ENCODE results near the gene RAB25. TPM values are rescaled to one million over a fixed set of nuclear protein-coding genes. Genes with fewer than 3 reads are reported as not detected.
"Not testable (repeated sequence)": the region's sequence is repeated elsewhere in the genome, so short reads cannot be mapped to it uniquely, and the experiment has no call there.

RAB25 gene
- not detected in 2 replicates for total RNA-seq (2014; rRNA removed; shearing (Covaris generic))

DNA sequence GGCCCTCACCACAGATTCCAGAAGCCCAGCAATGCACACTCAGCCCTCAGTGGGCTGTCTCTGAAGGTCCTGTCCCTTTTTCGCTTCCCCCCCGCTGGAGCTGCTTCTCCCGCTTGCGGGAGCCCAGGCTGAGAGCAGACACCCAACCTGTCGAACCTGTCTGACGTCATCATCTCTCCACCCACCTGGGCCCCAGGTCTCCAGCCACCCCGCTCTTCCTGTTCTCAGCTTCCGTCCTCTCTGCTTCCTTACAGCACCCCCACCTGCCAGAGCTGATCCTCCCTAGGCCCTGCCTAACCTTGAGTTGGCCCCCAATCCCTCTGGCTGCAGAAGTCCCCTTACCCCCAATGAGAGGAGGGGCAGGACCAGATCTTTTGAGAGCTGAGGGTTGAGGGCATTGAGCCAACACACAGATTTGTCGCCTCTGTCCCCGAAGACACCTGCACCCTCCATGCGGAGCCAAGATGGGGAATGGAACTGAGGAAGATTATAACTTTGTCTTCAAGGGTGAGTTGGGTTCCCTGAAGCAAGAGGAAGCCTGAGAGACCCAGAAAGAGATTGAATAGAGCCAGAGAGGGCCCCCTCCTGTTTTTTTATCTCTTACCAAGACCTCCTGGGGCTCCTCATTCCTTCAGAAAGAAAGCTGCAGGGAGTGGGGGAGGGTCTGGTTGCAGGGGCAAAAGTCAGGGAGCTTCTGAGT, at the start of gene RAB25:
TSS of gene RAB25 (plus strand) at position 224 of the 700 bp plus-strand sequence. CDS start at position 465, 241 bp downstream.
- no peak within 1 kb of the TSS for H3K27ac ChIP-seq
- H3K36me3 ChIP-seq = no peaks in the 10 kb centered on the region
- H3K27me3 ChIP-seq = no peaks in the 10 kb centered on the region
- peaks cover 8% of the 10 kb centered on the region; the same call in 1 of the 2 replicates for H3K4me1 ChIP-seq
- H3K4me3 ChIP-seq = no peak within 1 kb of the TSS
- no peak for DNase-seq
- no peaks in the 10 kb centered on the region for H3K9me3 ChIP-seq (replicated peaks)

DNA sequence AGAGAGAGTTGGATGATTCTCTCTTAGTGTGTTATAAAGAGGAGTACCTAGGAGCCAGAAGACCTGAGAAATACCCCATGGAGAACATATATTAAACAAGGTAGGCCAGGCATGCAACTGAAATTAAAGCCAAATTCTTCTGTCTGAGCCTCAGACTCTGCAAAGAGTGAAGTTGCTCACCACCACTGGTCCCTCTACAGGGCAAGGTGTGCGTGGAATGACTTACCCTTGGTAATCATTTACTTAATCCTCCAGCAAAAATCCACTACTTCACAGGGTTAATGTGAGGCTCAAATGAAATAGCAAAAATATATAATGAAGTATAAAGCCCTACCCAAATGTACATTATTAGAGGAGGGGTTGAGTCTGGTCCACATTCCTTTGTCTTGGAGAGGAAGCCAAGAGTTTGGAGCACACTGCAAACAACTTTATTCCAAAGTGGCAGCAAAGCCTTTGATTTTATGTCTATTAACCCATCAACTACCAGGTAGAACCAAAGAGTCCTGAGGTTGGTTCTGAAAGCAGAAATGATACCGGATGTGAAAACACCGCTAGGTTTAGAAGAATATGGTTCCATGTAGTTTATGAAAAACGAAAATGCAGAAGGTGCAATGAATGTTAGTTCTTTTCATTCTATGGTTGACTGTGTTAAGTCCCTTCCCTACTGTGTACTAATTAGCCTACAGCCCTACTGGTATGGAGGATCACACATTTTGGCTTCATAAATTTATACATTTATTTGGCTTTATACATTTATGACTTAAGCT, 48.7 kb upstream of the RAB25 start:
- H3K9me3 ChIP-seq (replicated peaks) = no peaks in the 10 kb centered on the region
- H3K4me3 ChIP-seq = no peak overlapping the region
- H3K4me1 ChIP-seq = peaks cover under 1% of the 10 kb centered on the region
- DNase-seq = no peak
- H3K27me3 ChIP-seq = no peaks in the 10 kb centered on the region
- H3K27ac ChIP-seq = no peak overlapping the region
- peaks cover 51% of the 10 kb centered on the region for H3K36me3 ChIP-seq

DNA sequence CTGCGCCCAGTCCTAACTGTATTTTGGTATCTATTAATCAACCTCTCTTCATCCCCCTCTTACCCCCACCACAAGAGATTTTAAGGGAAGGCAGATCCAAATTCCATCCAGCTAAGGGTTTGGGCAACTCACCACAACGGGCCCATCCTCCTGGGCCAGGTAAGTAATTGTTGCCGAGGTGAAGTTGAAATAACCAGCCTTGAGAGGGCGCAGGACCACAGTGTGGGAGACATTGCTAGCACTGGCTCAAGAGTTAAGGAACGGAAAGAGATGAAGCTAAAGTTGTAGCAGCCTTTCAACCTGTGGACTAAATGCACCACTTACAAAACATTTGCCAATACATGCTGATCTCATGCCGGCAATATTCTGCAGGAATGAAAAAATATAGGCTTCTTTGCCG, 46.1 kb upstream of the RAB25 start:
- no peak overlapping the region for H3K4me3 ChIP-seq
- H3K27me3 ChIP-seq = no peaks in the 10 kb centered on the region
- no peak for DNase-seq
- H3K27ac ChIP-seq = no peak overlapping the region
- no peaks in the 10 kb centered on the region for H3K9me3 ChIP-seq (replicated peaks)
- H3K36me3 ChIP-seq = peaks cover 58% of the 10 kb centered on the region
- H3K4me1 ChIP-seq = no peaks in the 10 kb centered on the region

DNA sequence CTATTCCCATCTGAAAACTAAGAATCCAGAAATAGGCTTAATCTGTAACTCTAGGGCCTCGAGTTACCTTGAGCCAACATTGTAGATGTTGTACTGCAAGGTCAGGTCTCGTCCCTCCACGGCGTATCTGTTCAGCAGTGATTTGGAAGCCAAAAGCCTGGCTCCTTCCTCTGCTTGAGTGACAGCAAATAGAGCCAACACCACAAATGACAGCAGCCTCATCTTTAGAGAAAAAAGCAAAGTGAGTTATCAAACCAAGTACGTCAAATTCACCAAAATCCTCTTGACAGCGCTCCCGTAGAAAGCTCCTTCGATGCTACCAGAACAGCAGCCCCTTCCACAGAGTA, 41.0 kb upstream of the RAB25 start:
- no peaks in the 10 kb centered on the region for H3K27me3 ChIP-seq
- peak overlapping the region; percentile 63 for H3K4me3 ChIP-seq
- H3K27ac ChIP-seq = no peak overlapping the region
- H3K36me3 ChIP-seq = peaks cover 31% of the 10 kb centered on the region
- H3K9me3 ChIP-seq (replicated peaks) = no peaks in the 10 kb centered on the region
- no peak for DNase-seq
- H3K4me1 ChIP-seq = no peaks in the 10 kb centered on the region

DNA sequence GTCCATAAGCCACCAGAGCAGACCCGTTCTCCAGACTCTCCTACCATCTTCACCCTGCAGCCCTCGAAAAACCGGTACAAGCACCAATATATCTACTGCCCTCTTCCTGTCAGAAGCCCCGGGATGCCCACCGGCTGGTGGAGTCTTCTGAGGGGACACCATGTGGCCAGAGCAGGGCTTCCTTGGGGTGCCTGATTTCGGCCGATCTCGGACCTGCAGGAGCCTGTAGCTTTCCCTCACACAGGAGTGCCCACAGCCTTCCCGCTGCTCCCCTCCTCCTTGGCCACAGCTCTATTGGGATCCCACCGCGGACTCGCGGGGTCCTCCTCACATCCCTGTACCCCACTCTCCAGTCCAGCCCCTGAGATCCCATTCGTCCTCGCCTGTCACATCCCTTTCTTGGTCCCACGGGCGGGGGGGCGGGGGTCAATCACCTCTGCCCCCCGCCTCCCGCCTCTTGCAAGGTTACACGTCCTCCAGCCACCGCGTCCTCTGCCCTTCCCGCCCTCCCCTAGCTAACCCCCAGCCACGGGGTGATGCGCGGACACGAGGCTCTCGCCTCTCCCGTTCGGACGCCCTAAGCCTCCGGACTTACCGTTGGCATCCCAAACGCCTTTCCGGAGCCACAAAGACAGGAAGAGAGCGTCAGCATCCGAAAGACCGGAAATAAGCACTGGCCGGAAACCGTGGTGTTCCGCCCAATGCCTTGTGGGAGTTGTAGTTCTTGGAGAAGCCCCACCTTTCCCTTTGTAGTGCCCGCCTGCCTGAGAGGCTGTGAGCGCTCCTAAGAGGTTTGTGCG, 40.5 kb upstream of the RAB25 start, which contains the start of gene SSR2:
TSS of gene SSR2 (minus strand) at position 659 of the 800 bp plus-strand sequence. CDS start 784 bp downstream, outside the sequence.
- H3K27ac ChIP-seq = no peak within 1 kb of the TSS
- peak within 1 kb of the TSS; percentile 63 for H3K4me3 ChIP-seq
- no peaks in the 10 kb centered on the region for H3K9me3 ChIP-seq (replicated peaks)
- peaks cover 29% of the 10 kb centered on the region for H3K36me3 ChIP-seq
- peak; percentile 87 to 93 for DNase-seq
- H3K4me1 ChIP-seq = no peaks in the 10 kb centered on the region
- H3K27me3 ChIP-seq = no peaks in the 10 kb centered on the region

DNA sequence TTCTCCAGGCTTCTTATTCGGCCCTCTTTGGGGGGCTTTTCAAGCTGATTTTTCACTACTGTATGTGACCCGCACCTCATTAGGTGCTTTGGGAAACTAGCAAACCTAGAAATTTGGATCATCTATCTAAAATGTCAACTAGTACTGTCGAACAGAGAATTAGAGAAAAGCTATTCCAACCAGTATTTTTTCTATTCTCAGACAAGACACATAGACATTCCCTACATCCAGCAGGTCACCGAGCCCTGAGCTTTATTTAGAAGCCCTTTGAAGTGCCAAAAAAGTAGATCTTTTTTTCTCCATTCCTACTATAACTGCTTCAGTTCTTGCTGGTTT, 39.9 kb upstream of the RAB25 start:
- H3K27ac ChIP-seq = no peak overlapping the region
- H3K4me1 ChIP-seq = no peaks in the 10 kb centered on the region
- no peak for DNase-seq
- H3K27me3 ChIP-seq = no peaks in the 10 kb centered on the region
- peak overlapping the region; percentile 63 for H3K4me3 ChIP-seq
- H3K36me3 ChIP-seq = peaks cover 27% of the 10 kb centered on the region
- H3K9me3 ChIP-seq (replicated peaks) = no peaks in the 10 kb centered on the region

DNA sequence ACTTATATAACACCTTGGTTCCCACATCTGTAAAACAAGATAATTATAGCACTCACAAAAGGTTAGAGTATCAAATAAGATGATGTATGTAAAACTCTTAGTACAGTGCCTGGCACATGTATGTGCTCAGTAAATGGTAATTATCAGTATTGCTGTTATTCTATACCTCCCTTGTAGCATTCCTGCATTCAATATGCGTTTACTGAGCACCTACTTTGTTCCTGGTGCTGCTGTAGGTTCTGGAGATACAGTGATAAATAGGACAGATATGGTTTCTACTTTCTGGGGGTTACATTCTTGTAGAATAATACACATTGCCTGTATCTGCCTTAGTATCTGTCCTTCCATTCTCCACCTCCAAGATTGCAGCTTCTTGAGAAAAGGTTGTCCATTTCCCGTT, 39.0 kb upstream of the RAB25 start:
- no peaks in the 10 kb centered on the region for H3K27me3 ChIP-seq
- no peak for DNase-seq
- H3K36me3 ChIP-seq = peaks cover 18% of the 10 kb centered on the region
- H3K27ac ChIP-seq = no peak overlapping the region
- no peaks in the 10 kb centered on the region for H3K4me1 ChIP-seq
- H3K4me3 ChIP-seq = no peak overlapping the region
- no peaks in the 10 kb centered on the region for H3K9me3 ChIP-seq (replicated peaks)

DNA sequence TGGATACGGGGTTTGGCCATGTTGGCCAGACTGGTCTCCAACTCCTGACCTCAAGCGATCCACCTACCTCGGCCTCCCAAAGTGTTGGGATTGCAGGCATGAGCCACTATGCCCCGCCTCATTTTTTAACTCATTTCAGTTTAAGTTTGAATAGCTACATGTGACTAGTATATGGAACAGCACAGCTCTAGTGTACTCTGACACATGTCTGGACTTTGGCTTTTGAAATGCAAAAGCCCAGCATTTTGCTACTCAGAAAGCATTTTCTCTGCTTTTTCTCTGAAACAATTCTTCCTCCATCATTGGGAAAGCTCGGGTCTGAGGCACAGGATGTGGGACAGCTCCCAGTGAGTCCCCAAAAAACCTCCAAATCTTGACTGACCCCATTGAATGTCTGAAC, 36.2 kb upstream of the RAB25 start:
- no peaks in the 10 kb centered on the region for H3K9me3 ChIP-seq (replicated peaks)
- H3K36me3 ChIP-seq = no peaks in the 10 kb centered on the region
- no peak overlapping the region for H3K4me3 ChIP-seq
- DNase-seq = no peak
- no peaks in the 10 kb centered on the region for H3K4me1 ChIP-seq
- H3K27ac ChIP-seq = no peak overlapping the region
- no peaks in the 10 kb centered on the region for H3K27me3 ChIP-seq

DNA sequence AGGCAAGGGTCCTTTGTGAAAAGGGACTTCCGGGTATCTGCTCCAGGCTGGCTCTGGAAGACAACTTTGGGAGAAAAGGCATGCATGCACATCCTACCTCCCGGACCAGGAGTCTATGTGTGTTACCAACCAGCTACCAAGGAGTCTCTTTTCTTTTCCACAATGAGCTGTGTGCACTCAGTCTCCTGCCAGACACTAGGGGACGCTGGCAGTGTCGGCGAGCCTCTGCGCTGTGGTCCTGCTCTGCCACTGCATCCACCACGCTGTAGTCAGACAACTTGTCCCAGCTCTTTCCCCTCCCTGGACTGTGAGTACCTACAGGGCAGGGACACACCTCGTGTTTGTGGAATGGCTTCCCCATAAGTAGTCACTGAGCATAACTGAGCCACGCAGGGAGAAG, 35.1 kb upstream of the RAB25 start:
- H3K36me3 ChIP-seq = no peaks in the 10 kb centered on the region
- no peaks in the 10 kb centered on the region for H3K27me3 ChIP-seq
- DNase-seq = peak in 1 of 2 experiments; percentile 33
- H3K9me3 ChIP-seq (replicated peaks) = no peaks in the 10 kb centered on the region
- no peak overlapping the region for H3K27ac ChIP-seq
- no peak overlapping the region for H3K4me3 ChIP-seq
- no peaks in the 10 kb centered on the region for H3K4me1 ChIP-seq

DNA sequence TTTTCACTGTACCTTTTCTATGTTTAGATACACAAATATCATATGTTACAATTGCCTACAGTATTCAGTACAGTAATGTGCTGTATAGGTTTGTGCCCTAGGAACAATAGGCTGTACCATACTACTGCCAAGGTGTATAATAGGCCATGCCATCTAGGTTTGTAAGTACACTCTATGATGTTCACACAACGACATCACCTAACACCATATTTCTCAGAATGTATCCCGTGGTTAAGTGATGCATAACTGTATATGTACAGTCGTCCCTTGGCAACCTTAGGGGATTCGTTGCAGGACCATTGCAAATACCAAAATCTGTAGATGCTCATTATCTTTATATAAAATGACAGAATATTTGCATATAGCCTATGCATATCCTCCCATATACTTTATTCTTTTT, 34.4 kb upstream of the RAB25 start:
- Histone ChIP-seq H3K4me1 (no peaks in the 10 kb centered on the region), H3K27ac (no peak overlapping the region), H3K27me3 (no peaks in the 10 kb centered on the region), H3K9me3 (replicated peaks) (no peaks in the 10 kb centered on the region), H3K4me3 (no peak overlapping the region), H3K36me3 (no peaks in the 10 kb centered on the region)
- no peak for DNase-seq

DNA sequence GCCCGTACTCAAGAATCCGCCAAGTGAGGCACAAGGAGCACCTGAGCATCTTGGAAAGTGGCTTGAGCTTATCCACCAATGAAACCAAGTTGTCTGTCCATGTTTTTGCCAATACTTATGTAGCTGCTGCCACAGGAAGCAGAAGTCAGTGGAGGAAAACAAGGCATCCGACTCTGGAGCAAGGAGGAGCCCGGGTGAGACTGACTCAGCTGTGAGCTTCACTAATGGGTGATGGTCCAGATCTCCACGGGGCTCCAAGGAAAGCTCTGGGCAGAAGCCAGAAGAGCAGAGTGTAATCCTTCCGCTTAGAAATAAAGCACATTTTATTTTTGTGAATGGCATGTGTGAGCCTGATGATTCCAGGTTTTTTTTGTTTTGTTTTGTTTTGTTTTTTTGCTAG, 27.9 kb upstream of the RAB25 start:
- Histone ChIP-seq H3K27me3 (no peaks in the 10 kb centered on the region), H3K9me3 (replicated peaks) (no peaks in the 10 kb centered on the region), H3K4me1 (no peaks in the 10 kb centered on the region), H3K36me3 (peaks cover 5% of the 10 kb centered on the region), H3K4me3 (no peak overlapping the region), H3K27ac (no peak overlapping the region)
- DNase-seq = no peak

DNA sequence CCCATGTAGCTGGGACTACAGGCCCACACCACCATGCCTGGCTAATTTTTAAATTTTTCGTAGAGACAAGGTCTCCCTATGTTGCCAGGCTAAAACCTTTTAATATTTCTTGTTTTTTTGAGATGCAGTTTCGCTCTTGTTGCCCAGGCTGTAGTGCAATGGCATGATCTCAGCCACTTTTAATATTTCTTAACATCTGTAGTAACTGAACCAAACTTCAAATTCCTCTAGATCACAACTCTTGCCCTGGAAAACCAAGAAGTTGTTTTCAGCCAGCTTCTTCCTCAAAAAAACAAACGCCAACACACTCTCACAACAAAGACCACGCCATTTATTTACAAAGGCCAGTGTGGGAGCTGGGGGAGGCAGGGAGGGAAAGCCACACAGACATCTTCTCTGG, 26.0 kb upstream of the RAB25 start:
- not testable (repeated sequence) for H3K27me3 ChIP-seq; H3K4me3 ChIP-seq; H3K4me1 ChIP-seq; DNase-seq; H3K9me3 ChIP-seq (replicated peaks); H3K36me3 ChIP-seq; H3K27ac ChIP-seq

DNA sequence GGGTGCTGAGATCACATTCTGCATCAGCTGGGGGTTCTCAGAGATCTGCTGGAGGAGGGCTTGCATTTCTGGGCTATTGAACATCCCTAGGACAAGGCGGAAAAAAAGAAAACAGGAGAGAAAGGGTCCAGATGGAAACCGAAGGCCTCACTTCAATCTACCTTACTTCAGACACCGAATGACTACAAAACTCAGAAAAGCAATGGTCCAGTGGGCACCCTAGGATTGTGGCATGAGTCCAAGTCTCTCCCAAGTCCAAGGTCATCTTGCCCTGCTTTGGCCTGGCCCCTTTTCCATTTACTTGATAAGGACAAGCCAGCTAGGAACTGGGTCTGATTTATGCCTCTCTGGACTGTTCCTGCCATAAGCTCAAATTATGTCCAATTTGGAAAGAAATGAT, 18.1 kb upstream of the RAB25 start:
- peaks cover 14% of the 10 kb centered on the region for H3K36me3 ChIP-seq
- no peak for DNase-seq

DNA sequence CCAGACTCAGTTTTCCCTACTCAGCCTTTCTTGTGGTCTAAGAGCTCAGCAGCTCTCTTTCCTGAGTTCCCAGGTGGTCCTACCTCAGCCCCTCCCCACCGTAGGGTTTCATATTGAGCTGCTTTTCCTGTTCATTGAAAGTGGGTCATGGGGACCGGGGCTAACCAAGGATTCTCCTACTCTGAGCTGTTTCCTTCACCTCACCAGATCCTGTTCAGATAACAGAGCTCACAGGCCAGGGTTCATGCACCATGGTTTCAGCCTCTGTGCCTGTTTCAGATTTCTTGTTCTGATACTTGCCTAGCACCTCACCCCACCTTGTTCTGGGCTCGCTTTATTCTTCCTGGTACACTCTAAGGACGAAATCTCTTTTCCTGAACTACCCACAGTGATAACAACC, 15.9 kb upstream of the RAB25 start:
- H3K27ac ChIP-seq = no peak overlapping the region

More for the DNA sequence above, 18.1 kb upstream of the RAB25 start:
- H3K27ac ChIP-seq = no peak overlapping the region
- no peaks in the 10 kb centered on the region for H3K9me3 ChIP-seq (replicated peaks)
- H3K4me1 ChIP-seq = peaks cover 3% of the 10 kb centered on the region; the same call in 1 of the 2 replicates
- no peak overlapping the region for H3K4me3 ChIP-seq
- H3K27me3 ChIP-seq = no peaks in the 10 kb centered on the region

More for the DNA sequence above, 15.9 kb upstream of the RAB25 start:
- Histone ChIP-seq H3K9me3 (replicated peaks) (no peaks in the 10 kb centered on the region), H3K36me3 (peaks cover 22% of the 10 kb centered on the region), H3K4me1 (peaks cover 3% of the 10 kb centered on the region; the same call in 1 of the 2 replicates), H3K27me3 (no peaks in the 10 kb centered on the region), H3K4me3 (no peak overlapping the region)
- no peak for DNase-seq
